HepG2 (cell line): ENCODE measurements around the gene GADD45GIP1. TPM values are rescaled to one million over a fixed set of nuclear protein-coding genes. Genes with fewer than 3 reads are reported as not detected.
A peak's percentile ranks its signal among the peaks of the same experiment; 100 is the strongest.

ENCODE experiments used
- CHD2 ChIP-seq: IDR thresholded peaks from 2 replicates; pipeline ENCODE4 v1.6.1; 2011; ENCODE audit warnings: low read depth, low read length, improper control_type of control experiment
- HNRNPH1 ChIP-seq: fragments of 200-400 bp; formaldehyde crosslinking; optimal IDR thresholded peaks from 2 replicates; pipeline ENCODE3; 2017; ENCODE audit warnings: mild to moderate bottlenecking, low read depth, low read length
- IKZF5 ChIP-seq: IDR thresholded peaks from 2 replicates; pipeline ENCODE4 v1.6.1; 2018; ENCODE audit warnings: missing genetic modification reagents, mild to moderate bottlenecking, missing compliant biosample characterization
- KLF16 ChIP-seq, 2 experiments: sonication (generic) in 1 of 2; formaldehyde crosslinking in 1 of 2; IDR thresholded peaks; 2 replicates each; pipeline versions ENCODE4 v1.6.1 to v1.8.0; 2016 to 2023; ENCODE audit warnings: missing genetic modification reagents in 2 of 2, missing compliant biosample characterization in 1 of 2
- MED1 ChIP-seq: sonication (generic); formaldehyde crosslinking; IDR thresholded peaks from 2 replicates; pipeline ENCODE4 v1.4.0; 2020; ENCODE audit warnings: missing genetic modification reagents
- MIXL1 ChIP-seq: IDR thresholded peaks from 2 replicates; pipeline ENCODE4 v1.6.1; 2016
- MYNN ChIP-seq: sonication (generic); formaldehyde crosslinking; IDR thresholded peaks from 2 replicates; pipeline ENCODE4 v1.4.0; 2020; ENCODE audit warnings: mild to moderate bottlenecking, low read depth, missing genetic modification reagents
- NFE2 ChIP-seq: sonication (generic); formaldehyde crosslinking; IDR thresholded peaks from 2 replicates; pipeline ENCODE4 v1.4.0; 2020; ENCODE audit warnings: missing genetic modification reagents
- RFX1 ChIP-seq: fragments of 450-650 bp; IDR thresholded peaks from 2 replicates; pipeline ENCODE4 v1.6.1; 2017
- SAFB2 ChIP-seq: sonication (generic); formaldehyde crosslinking; IDR thresholded peaks from 2 replicates; pipeline ENCODE4 v1.5.1; 2020; ENCODE audit warnings: missing genetic modification reagents, low read depth, mild to moderate bottlenecking, borderline replicate concordance
- SIX4 ChIP-seq: sonication (generic); formaldehyde crosslinking; IDR thresholded peaks from 2 replicates; pipeline ENCODE4 v1.4.0; 2020; ENCODE audit warnings: missing genetic modification reagents
- SMYD3 ChIP-seq: sonication (generic); formaldehyde crosslinking; IDR thresholded peaks from 2 replicates; pipeline ENCODE4 v1.8.1; 2023; ENCODE audit warnings: mild to moderate bottlenecking, missing genetic modification reagents
- SRSF9 ChIP-seq: fragments of 200-400 bp; formaldehyde crosslinking; IDR thresholded peaks from 2 replicates; pipeline ENCODE4 v1.6.1; 2018; ENCODE audit warnings: borderline replicate concordance, mild to moderate bottlenecking, low read depth, low read length; ENCODE audit not compliant: insufficient read depth, poor library complexity, severe bottlenecking
- THAP11 ChIP-seq: IDR thresholded peaks from 2 replicates; pipeline ENCODE4 v1.6.1; 2016; ENCODE audit warnings: missing biosample characterization, missing genetic modification reagents
- ZBTB14 ChIP-seq: sonication (generic); formaldehyde crosslinking; IDR thresholded peaks from 2 replicates; pipeline ENCODE4 v1.4.0; 2020; ENCODE audit warnings: missing genetic modification reagents
- ZNF17 ChIP-seq: sonication (generic); formaldehyde crosslinking; IDR thresholded peaks from 2 replicates; pipeline ENCODE4 v1.5.0; 2020; ENCODE audit warnings: mild to moderate bottlenecking, missing genetic modification reagents
- ZNF234 ChIP-seq: sonication (generic); formaldehyde crosslinking; conservative IDR thresholded peaks from 2 replicates; pipeline ENCODE4 v1.5.1; 2020; ENCODE audit warnings: mild to moderate bottlenecking, missing genetic modification reagents
- ZNF317 ChIP-seq: sonication (generic); formaldehyde crosslinking; IDR thresholded peaks from 2 replicates; pipeline ENCODE4 v1.5.0; 2020; ENCODE audit warnings: mild to moderate bottlenecking, missing genetic modification reagents
- ZNF460 ChIP-seq: sonication (generic); formaldehyde crosslinking; IDR thresholded peaks from 2 replicates; pipeline ENCODE4 v1.5.1; 2020; ENCODE audit warnings: missing genetic modification reagents, mild to moderate bottlenecking, borderline replicate concordance
- ZNF570 ChIP-seq: sonication (generic); formaldehyde crosslinking; IDR thresholded peaks from 2 replicates; pipeline ENCODE4 v1.4.0; 2020; ENCODE audit warnings: mild to moderate bottlenecking, missing genetic modification reagents, borderline replicate concordance
- ZNF780A ChIP-seq: sonication (generic); formaldehyde crosslinking; IDR thresholded peaks from 2 replicates; pipeline ENCODE4 v1.8.0; 2022; ENCODE audit warnings: mild to moderate bottlenecking, missing genetic modification reagents, moderate library complexity
- ZNF782 ChIP-seq: sonication (generic); formaldehyde crosslinking; IDR thresholded peaks from 2 replicates; pipeline ENCODE4 v1.4.0; 2020; ENCODE audit warnings: missing genetic modification reagents, mild to moderate bottlenecking, borderline replicate concordance
- polyA plus RNA-seq, 8 experiments: library from polyadenylated mRNA; depleted of rRNA in 3 of 8; stranded (reverse) in 7 of 8; unstranded in 1 of 8; fragments of >200 nt; fragmentation: Illumina TruSeq in 4 of 8; extraction: Trizol in 4 of 8; gene quantifications; 2 replicates each; pipeline versions ENCODE4 v1.2.1 to v1.2.3, GENCODE V29; 2011 to 2016; ENCODE audit warnings: low read depth in 4 of 8, missing spikeins in 1 of 8, mixed read lengths in 1 of 8; ENCODE audit not compliant: insufficient read depth in 1 of 8
- total RNA-seq, 5 experiments: library from RNA; depleted of rRNA; stranded (reverse); fragments of >200 nt; fragmentation: Illumina TruSeq; extraction: Trizol; gene quantifications; 2 replicates each; pipeline ENCODE4 v1.2.3, GENCODE V29; 2016; ENCODE audit warnings: low read depth in 1 of 5
- TF ChIP-seq, protein P1 (sequence below): sonication (generic); formaldehyde crosslinking; conservative IDR thresholded peaks from 2 replicates; pipeline ENCODE4 v1.4.0; 2020; ENCODE audit warnings: missing genetic modification reagents
- TF ChIP-seq, protein P2 (sequence below): sonication (generic); formaldehyde crosslinking; IDR thresholded peaks from 2 replicates; pipeline ENCODE4 v1.4.0; 2020; ENCODE audit warnings: missing genetic modification reagents
- TF ChIP-seq, protein P3 (sequence below): sonication (generic); formaldehyde crosslinking; IDR thresholded peaks from 2 replicates; pipeline ENCODE4 v1.4.0; 2020; ENCODE audit warnings: missing genetic modification reagents

Gene GADD45GIP1
- total and polyA plus RNA-seq, 2 of the 13 experiments (the other 11 are each of a cell fraction or from before 2014, with no cell fraction given): 24.6 to 30.7 TPM

DNA sequence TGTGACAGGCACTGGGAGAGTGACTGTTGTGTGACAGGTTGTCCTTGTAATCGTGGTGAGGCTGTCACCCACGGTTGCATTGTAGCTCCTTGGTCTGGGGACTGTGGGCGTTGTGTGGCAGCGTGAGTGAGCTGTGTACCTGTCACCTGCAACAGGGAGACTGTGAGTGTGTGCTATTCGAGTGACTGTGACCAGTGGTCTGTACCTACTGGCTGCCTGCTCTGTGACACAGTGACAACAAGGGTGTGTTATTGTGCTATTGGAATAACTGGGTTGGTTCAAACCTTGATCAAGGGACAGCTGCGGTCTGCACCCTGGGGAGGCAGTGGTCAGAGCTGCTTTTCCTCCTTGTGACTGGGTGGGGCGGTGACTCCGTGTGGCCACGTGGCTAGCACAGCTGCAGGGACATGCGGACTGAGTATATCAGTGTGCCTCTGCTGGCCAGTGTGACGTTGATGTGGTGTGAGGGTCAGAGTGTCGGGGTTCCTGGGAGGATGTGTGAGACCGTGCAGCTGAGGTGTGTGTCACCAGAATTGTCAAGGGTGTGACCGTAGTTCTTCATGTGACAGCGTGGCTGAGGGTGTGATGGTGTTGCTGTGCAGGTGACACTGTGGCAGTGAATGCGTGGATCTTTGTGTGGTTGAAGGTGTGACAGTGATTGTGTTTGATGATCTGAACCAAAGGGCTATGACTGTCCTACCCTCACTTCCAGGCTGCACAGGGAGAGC is 28.2 kb upstream of the GADD45GIP1 start (continued):
- TF ChIP-seq, protein P1, sequence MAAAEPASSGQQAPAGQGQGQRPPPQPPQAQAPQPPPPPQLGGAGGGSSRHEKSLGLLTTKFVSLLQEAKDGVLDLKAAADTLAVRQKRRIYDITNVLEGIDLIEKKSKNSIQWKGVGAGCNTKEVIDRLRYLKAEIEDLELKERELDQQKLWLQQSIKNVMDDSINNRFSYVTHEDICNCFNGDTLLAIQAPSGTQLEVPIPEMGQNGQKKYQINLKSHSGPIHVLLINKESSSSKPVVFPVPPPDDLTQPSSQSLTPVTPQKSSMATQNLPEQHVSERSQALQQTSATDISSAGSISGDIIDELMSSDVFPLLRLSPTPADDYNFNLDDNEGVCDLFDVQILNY (CRISPR knock-in tag): no peak
- TF ChIP-seq CHD2 (no peak), MIXL1 (CRISPR knock-in tag) (no peak), ZNF780A (no peak), ZNF317 (CRISPR knock-in tag) (no peak), ZNF234 (CRISPR knock-in tag) (no peak), ZNF460 (CRISPR knock-in tag) (no peak), ZNF782 (CRISPR knock-in tag) (0 out of 2 replicates have a peak, but pooled peaks have one; percentile 10), MYNN (CRISPR knock-in tag) (no peak), NFE2 (CRISPR knock-in tag) (no peak), ZNF17 (CRISPR knock-in tag) (no peak), KLF16 (CRISPR knock-in tag; IDR thresholded peaks at IDR 0.05) (peak in 1 of 2 experiments; percentile 88; a peak in 1 of 4 replicates), ZBTB14 (CRISPR knock-in tag) (no peak; the same call in 1 of the 2 replicates), SRSF9 (no peak), SIX4 (CRISPR knock-in tag) (no peak), ZNF570 (CRISPR knock-in tag) (no peak), THAP11 (CRISPR knock-in tag) (no peak), IKZF5 (CRISPR knock-in tag) (peak; percentile 61), HNRNPH1 (no peak), RFX1 (no peak), SAFB2 (peak; percentile 66), MED1 (CRISPR knock-in tag) (peak; percentile 37; the same call in 1 of the 2 replicates), SMYD3 (CRISPR knock-in tag) (no peak)
- TF ChIP-seq, protein P2, sequence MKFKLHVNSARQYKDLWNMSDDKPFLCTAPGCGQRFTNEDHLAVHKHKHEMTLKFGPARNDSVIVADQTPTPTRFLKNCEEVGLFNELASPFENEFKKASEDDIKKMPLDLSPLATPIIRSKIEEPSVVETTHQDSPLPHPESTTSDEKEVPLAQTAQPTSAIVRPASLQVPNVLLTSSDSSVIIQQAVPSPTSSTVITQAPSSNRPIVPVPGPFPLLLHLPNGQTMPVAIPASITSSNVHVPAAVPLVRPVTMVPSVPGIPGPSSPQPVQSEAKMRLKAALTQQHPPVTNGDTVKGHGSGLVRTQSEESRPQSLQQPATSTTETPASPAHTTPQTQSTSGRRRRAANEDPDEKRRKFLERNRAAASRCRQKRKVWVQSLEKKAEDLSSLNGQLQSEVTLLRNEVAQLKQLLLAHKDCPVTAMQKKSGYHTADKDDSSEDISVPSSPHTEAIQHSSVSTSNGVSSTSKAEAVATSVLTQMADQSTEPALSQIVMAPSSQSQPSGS (CRISPR knock-in tag): no peak
- TF ChIP-seq, protein P3, sequence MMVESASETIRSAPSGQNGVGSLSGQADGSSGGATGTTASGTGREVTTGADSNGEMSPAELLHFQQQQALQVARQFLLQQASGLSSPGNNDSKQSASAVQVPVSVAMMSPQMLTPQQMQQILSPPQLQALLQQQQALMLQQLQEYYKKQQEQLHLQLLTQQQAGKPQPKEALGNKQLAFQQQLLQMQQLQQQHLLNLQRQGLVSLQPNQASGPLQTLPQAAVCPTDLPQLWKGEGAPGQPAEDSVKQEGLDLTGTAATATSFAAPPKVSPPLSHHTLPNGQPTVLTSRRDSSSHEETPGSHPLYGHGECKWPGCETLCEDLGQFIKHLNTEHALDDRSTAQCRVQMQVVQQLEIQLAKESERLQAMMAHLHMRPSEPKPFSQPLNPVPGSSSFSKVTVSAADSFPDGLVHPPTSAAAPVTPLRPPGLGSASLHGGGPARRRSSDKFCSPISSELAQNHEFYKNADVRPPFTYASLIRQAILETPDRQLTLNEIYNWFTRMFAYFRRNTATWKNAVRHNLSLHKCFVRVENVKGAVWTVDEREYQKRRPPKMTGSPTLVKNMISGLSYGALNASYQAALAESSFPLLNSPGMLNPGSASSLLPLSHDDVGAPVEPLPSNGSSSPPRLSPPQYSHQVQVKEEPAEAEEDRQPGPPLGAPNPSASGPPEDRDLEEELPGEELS (CRISPR knock-in tag): no peak
